GM19025 (cell line): ENCODE measurements around the gene PLOD2.

Experiments used
- ATAC-seq: cut with Tn5 transposase; IDR thresholded peaks from one replicate; pipeline ENCODE4 v1.9.1; 2021; ENCODE audit warnings: mild to moderate bottlenecking, low read depth, moderate library complexity; ENCODE audit not compliant: unreplicated experiment

PLOD2 gene

DNA sequence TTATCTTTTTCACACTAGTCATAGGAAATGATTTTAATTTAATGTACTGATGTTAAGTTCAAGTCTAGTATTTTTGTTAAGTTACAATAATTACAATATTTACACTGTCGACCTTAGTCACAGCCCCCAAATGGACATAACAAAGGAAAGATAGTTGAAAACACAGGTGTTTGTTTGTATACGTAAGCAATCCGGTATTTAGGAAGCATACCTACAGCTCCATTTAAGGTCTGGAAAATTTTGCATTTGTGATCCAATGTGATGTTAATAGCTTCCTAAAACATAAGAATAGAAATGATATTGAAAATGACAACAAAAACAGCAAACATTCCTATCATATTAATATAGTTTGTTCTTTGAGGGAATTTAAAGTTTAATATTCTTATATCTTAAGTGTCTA lies 56.9 kb downstream of the PLOD2 start:
- no peak for ATAC-seq

DNA sequence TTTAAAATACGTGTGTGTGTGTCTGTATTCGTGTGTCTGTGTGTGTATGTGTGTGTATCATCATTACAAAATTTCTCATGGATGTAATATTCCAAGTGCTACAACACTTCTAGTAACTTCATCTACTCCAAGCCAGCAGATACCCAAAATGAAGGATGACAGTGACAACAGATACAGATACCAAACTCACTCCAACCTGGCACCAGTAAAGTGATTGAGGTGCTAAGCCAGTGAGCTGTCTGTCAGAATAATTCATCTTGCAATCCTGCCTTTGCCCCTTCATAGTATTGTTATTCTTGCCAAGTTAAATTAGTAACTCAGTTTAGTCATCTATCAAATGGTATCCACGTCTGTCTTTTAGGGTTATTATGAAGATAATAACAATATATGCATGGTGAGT lies 58.1 kb downstream of the PLOD2 start:
- ATAC-seq = no peak

DNA sequence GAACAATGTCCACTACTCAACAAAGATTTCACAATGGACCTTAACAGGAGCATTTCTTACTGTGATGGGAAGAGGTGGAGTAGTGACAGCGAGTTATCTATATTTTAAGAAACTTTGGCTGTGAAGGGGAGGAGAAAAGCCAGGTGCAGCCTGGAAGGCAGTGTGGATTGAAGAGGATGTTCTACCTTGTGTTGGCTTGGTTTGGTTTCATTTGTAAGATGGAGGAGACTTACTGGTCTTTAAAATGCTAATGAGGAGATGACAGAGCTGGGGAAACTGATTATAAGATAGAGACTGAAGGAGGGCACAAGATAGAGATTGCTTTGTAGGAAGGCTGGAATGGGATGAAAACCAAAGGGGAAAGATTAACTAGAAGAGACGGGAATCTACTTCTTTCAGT lies 59.4 kb downstream of the PLOD2 start:
- no peak for ATAC-seq

DNA sequence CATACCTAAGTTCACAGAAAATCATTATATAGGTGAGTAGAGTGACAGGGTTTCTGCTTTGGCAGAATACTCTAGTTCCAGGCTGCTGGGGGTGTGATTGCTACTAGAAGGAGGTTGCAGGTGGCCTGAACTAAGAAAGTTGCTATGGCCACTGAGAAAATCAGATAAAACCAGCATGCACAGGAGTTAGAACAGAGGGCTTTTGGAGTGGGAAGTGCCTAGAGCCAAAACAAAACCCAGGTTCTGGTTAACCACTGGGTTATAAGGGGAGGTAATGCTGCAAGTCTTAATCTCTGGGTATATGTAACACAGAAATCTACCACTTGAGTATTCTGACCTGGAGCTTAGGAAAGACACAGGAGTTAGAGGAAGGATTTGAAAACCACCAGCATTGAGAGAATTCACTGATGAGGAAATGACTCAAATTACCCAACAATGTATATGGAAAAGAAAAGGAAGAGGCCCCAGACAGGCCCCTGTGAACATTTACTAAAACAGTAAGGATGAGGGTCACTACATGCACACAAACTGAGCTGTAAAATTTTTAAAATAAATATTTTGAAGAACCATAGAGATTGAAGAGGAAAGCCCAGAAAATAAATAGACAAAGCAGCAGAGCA lies 60.0 kb downstream of the PLOD2 start:
- no peak for ATAC-seq

DNA sequence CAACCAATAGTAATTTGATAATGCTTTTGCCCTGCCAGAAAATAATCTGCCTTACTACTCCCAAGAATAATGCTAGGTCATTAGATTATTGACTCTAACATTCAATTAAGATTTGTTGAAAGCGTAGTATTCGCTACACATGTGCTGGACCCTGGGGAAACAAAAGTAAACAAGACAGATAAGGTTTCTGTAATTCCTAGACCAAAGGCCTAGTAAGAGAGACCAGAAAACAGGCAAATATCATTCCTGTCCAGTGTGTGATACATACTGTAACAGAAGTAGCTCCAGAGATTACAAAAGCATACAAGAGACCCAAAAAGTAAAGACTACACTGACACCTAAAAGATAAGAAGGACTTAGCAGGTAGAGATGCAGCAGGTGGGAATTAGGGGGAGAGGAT lies 60.8 kb downstream of the PLOD2 start:
- ATAC-seq = no peak

DNA sequence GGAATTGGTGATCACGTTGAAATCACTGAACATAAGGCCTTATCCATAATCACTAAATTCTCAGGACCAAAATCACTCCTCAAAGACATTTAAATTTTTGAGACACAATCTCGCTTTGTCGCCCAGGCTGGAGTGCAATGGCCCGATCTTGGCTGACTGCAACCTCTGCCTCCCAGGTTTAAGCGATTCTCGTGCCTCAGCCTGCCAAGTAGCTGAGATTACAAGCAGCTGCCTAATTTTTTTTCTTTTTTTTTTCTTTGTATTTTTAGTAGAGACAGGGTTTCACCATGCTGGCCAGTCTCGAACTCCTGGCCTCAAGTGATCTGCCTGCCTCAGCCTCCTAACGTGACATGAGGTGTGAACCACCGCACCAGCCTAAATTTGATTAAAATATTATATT lies 61.7 kb downstream of the PLOD2 start:
- ATAC-seq = no peak

DNA sequence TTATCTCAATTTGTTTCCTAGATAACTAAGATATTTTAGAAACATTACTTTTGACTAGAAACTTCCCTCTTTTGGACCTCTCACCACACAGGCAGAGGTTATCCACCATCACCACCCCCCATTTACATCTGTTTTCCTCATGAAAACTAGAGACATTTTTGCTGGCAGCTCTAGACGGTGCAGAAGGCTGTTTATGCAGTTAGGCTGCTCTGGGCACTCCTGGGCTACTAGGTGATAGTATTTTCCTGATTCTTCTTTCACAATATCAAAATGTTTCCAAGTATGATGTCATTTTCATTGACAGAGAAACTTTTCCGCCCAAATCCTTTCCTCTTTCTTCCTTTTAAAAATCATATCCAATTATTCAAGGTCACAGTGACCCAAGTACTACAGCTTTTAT lies 67.1 kb downstream of the PLOD2 start:
- no peak for ATAC-seq

DNA sequence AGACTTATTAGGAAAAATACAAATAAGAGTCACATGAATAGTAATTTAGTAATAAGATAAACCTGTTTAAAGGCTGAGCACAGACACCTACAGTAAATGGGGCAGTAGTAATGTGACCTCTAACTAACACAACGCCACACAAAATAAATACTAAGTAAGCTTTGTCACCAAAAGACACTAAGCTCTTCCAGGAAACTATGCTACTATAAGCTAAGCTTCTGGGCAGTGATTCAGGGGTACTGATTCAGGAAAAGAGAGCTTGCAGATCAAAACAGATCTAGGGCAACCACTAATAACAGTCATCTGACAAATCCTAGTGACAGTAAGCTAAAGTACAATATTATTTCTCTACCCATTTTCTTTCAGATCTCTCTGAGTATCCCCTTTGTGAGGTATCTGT lies 68.8 kb downstream of the PLOD2 start:
- no peak for ATAC-seq

DNA sequence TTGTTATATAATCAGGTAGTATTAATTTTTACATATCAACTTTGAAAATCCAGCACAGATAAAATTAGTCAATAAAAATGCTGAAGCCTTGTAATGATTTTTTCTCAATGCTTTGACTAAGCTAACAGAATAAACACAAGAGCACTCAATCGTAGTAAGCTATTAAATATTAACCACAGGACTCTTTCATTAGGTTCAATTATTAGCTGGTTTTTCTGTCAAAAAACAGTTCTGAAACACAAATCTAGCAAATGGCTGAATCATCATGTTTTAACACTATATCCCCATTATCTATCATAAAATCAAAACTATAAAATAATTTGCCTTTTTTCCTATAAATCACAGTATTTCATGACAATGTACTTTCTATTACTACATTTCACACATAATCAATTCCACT lies 69.6 kb downstream of the PLOD2 start:
- ATAC-seq = peak; percentile 73

DNA sequence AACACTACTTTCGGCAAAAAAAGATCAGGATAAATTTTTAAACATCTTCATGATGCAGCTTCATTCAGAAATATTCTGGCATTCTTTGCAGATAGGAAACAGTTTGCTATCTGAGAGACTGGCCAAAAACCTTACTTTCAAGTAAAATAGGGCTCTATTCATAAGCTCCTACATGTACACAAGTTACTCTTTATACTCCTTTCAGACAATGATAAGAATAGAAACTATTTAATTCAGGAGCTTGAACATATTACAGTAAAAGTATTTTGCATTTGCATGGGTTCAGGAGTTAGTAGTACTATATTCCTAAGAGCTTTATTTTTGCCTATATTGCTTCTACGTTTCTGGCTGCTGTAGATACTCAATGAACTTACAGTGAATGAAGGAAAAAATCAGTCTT lies 70.5 kb downstream of the PLOD2 start:
- ATAC-seq = no peak

DNA sequence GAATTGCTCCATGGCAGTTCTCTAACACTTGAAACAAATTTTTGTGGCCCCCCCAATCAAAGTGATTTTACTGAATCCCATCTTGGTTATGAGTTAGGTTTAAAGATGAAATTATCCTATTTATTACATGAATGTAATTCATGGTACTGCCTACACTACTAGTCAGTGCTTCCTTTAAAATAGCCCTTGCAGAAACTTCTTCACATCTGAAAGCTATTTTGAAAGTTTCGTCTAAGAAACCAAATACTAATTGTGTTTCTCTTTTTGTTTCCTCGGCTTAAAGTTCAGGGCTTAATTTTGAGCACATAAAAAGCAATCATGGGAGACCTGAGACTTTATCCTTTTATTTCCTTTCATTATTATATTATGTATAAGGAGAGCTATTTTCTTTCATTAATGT lies 72.1 kb downstream of the PLOD2 start:
- no peak for ATAC-seq

DNA sequence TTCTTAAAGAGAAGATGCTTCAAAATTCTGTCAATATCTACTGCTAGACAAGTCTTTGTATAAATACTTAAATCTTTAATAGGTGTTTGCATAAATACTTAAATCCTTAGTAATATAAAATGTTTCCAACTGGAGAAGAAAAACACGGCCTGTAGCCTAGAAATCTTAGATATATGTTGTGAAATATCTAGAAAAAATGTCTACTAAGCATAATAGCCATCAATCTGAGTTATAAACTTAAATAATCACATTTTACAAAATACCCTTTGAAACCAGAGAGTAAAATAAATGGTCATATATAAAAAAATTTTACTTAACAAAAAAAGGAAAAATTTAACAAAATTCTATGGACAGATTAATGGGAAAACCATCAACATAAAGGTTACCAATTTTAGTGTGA lies 73.9 kb downstream of the PLOD2 start:
- no peak for ATAC-seq

DNA sequence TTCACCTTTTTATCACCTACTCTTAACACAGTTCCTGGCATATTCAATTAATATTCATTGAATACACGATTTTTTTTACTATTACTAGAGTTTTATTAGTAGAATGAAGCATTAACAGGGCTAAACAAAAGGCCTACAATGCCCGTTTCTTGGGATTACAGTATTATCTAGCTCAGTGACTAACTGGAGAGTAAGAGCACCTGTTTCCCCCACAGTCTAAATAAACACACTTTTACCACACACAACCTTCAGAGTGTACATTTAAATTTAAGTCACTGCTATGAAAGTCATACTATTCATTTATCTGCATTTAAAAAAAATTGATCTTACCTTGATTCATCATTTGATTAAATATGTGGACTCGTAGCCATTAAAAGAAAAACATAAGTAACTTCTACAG lies 74.8 kb downstream of the PLOD2 start:
- no peak for ATAC-seq

DNA sequence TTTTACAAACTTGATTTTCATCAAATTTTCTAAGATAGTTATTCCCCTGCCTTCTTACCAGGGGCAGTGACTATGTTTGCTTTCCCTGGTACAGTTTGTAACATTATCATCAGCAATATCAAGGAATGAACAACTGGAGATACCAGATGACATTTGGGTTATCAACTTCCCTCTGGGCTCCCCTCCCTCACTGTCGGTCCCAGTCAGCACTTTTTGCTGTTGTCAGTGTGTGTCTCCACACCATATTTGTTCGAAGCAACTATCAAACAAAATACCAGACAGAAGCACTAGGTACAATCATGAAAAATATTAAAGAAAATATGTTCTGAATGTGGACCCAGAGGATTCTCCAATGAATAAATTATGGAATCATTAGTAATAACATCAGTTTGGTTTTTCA lies 75.3 kb downstream of the PLOD2 start:
- no peak for ATAC-seq

DNA sequence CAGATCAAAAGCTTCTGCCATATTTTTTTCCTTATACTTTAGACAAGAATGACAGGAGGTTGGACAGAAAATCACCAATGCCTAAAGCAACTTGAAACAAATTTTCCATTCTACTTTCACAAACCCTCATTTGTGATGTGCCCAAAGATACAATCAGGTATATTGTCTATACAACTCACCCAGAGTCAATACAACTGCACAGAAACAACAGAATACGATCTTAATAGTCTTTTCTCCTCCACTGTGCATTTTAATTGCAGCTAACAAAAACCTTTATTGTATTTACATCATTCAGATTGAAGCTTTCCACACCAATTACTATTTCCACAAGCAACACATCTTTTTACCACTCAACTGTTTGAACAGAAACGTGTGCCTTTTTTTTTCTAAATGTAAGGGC lies 80.4 kb downstream of the PLOD2 start:
- no peak for ATAC-seq

DNA sequence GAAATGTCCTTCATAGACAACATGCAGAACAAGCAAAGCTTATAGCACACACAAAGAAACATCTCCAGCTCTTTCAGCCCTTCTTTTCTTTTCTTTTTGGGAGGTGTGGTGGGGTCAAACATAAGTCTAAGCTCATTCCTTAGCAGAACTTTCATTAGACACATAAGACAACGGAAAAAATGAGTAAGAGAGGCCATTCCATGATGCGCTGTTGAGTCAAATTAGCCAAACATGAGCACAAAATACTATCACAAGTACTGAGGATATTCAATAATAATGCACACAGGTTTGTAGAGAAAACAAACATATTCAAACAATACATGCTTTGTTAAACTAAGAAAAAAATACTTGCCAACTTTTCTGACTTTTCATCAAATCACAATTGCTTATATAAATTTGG lies 83.0 kb downstream of the PLOD2 start:
- ATAC-seq = no peak

DNA sequence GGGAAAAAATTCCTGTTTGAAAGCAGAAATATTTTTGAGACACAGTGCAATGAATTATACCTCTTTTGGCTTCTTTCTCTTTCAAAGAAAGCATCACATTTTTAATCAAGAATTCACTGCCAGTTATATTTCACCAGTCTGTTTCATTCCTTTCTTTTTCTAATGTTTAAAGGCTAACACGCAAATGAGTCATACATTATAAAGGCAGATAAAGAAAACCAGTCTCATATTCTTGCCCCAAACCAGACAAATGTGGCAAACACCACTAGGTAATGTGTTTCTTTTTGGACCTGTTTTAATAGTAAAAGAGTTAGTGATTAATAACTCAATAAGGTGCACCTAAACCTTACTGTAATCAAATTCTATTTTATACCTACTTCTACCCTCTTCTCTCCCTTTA lies 83.8 kb downstream of the PLOD2 start:
- ATAC-seq = no peak

DNA sequence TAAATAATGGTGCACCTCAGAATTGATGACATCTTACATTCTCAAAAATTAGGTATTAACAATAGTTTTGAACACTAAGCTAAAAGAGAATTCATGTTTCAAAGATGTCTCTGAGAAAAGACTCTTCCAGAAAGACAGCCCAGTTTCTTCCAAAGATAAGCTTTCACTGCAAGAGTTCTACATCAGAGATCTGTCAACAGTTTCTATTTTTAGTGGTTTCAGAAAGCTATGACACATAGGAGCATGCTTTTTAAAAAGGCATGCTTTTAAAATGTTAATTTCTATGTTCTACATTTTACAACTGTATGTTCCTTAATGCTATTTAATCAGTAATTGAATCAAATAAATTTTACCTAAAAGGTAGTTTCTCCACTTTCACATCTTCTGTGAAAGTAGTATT lies 88.2 kb downstream of the PLOD2 start:
- ATAC-seq = no peak

DNA sequence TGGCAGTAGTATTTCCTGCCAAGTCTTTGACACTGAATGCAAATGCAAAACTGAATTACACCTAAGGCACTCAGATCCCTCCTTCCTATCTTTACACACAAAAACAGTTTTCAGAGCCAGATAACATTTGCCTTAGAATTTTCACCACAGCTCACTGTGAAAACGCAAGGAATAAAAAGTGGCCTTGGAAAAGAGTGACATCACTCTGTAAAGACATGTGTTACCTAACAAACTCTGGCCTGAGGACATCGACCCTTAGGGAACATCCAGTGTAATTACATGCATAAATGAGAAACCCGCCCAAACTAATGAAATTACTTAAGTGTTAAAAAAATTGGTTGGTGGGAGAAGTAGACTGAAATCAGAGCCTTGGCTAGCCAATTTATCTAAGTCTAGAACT lies 88.9 kb downstream of the PLOD2 start:
- no peak for ATAC-seq

DNA sequence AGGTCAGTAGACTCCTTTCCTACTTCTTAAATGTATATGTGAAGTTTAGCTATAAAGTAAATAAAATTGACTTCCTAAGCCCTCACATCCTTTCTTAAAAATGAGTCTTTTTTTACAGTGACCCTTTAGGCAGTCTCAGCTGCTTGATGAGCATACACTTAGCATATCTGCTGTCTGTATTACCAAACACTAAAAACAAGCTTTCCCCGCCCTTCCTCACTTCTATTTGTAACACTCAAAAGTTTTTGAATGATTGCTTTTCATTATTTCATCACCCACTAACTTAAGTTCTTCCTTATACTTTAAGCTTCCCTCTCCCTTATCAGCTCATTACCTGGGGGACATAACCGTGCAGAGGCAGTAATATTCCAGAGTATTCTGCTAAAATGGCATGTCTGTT lies 89.4 kb downstream of the PLOD2 start:
- ATAC-seq = no peak

DNA sequence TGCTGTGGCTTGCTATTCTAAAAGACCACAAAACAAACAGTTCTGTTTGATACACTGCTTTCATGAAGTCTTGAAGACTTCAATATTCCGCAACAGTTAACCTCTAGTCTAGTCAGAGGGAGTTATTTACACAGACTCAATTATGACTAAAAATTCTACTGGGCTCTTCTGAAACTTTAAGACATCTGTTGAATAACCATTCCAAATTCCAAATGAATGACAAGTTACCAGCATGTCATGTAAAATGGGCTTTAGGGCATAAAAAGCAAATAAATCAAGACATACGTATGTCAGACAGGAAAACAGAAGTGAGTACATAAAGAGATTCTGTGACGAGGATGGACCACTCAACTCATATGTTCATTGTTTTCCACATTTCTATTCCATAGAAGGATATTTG lies 93.9 kb downstream of the PLOD2 start:
- no peak for ATAC-seq

DNA sequence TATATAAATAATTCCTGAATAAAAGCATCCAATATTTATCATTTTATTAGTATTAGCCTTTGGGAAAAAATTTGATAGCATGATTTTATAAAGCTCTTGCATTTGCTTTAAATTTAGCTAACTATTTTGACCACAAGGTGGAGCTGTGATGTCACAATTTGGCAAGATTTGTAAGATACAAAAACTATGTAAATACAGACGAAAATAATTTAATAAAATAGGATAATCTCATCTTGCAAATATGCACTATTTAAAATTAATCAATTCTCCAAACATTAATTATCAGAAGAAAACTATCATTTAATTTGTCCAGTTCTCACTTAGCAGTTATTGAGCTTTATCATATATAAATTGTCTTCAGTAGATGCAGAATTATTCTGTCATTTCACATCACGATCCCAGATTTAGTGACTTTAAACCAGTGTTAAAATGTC lies 95.4 kb downstream of the PLOD2 start:
- ATAC-seq = no peak

DNA sequence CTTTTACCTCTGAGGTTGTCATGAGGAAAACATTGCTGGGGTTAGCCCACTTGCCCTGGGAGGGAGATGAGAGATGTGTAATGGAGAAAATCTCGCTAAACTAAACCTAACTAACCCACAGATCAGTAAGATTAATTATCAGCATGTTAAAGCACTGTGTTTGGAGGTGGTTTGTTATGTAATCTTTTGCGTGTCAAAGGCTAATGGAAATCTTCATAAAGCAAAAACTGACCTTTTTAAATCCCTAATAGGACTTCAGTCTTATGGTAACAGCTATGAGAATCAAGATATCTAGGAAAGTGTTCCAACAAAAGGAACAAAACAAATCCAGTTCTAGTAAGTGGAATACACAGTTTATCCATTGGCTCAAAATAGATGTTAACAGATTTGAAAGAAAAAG lies 102.7 kb downstream of the PLOD2 start:
- ATAC-seq = no peak
